Activated CD4-positive, CD25-positive, alpha-beta regulatory T cell treated with anti-CD3 and anti-CD28 coated beads, Interleukin-2, amount 50 U/mL, for 72 hours (primary cell): ENCODE data around the gene CLSTN2.

Experiments
- DNase-seq: peaks from one replicate; pipeline ENCODE4 v3.0.0; 2021

CLSTN2 gene

DNA sequence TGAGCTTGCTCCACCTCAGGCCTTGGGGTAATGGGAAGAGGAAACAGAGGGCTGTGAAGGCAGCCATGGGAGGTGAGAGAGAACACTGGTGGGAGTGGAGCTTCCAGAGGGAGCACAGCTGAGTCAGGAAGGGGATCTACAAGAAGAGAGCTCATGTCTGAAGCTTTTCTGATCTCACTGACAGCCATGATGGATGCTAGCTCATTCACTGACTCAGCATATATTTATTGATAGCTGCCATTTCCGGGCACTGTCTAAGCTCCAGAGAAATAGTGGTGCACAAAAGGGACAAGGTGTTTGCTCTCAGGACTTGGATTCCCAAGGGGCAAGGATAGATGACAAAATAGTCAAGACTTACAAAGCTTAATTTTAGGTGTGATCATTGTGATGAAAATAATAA lies 218.8 kb downstream of the CLSTN2 start:
- no peak for DNase-seq

DNA sequence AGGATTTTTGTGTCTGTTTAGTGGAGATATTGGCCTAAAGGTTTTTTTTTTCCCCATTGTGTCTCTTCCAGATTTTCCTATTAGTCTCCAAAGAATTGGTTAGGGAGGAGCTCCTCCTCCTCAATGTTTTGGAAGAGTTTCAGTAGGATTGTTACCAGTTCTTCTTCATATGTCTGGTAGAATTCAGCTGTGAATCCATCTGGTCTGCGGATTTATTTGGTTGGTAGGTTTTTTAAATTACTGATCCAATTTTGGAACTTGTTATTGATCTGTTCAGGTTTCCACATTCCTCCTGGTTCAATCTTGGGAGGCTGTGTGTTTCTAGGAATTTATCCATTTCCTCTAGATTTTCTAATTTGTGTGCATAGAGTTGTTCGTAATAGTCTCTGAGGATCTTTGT lies 222.2 kb downstream of the CLSTN2 start:
- DNase-seq: no peak

DNA sequence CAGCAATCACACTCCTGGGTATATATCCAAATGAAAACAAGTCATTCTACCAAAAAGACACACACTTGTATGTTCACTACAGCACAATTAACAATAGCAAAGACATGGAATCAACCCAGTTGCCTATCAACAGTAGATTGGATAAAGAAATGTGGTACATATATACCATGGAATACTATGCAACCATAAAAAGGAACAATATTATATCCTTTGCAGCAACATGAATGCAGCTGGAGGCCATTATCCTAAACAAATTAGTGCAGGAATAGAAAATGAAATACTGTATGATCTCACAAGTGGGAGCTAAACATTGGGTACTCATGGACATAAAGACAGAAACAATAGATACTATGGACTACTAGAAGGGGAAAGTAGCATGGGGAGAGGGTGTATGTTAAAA lies 224.7 kb downstream of the CLSTN2 start:
- no peak for DNase-seq

DNA sequence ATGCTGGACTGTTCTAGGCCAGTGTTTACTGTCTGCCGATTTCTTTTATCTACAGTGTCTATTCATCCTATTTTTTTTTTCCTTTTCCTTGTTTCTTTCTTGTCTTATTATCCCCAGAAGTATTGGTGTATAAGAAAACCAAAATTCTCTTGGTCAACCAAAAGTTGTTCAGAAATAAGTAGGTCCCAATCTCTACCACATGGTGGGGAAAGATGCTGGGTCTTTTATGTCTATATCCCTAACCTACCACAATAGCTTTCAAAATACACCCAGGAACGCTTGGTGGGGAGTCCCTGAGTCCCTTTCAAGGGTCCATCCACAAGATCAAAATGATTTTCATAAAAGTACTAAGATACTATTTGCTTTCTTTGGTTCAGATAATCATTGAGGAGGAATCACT lies 225.6 kb downstream of the CLSTN2 start:
- DNase-seq: no peak

DNA sequence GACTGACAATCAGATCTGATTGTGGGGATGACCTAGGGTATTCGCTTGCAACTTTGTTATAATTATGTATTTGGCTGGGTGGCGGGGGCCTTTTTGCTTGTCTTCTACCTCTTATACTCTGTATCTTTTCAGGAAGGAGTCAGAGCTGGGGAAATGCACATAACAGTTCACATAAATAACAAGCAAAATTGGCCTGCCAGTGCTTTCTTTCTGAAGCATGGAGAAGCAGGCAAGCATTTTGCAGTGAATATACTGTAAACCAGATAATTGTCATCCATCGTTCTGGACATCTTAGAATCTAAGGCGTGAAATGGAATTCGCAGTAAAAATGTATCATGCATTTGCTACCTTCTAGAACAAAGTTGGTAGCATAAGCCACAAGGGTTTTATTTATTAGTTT lies 227.6 kb downstream of the CLSTN2 start:
- DNase-seq: no peak

DNA sequence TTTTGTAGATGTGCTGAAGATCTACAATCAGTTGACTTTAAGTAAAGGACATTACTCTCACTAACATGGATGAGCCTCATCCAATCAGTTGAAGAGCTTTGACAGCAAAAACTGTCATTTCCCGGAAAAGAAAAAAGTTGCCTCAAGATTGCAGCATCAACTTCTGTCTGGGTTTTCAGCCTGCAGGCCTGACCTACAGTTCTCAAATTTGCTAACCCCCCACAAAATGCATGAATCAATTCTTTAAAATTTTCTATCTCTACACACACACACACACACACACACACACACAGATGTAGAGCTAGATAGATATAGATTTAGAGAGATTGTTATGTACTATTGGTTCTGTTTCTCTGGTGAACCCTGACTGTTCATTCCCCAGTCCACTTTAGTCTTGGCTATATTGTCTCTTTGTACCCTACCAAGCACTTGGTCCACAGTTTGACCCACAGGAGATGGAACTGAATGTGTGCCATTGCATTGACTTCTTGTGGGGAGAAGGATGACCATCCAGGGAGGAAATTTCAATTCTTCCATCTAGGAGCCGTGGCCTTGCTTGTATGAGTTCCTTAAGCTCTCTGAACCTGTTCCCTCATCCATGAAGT lies 228.3 kb downstream of the CLSTN2 start:
- no peak for DNase-seq

DNA sequence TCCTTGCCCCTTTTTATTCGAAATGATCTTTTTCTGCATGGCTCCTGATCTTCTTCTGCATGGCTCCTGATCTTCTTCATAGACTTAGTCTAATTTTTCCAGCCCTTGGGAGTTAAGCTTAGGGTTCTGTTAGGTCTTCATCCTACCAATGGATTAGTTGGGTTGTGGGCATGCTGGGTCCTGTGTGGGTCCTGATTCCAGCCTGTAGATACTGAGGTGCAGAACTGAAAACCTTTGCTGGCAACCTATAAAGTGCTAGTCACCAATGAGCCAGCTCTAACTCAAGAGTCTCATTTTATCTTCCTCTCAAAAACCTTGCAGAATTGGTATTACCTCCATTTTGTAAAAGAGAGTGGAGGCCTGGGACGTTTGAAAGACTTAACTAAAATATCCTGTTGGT lies 229.2 kb downstream of the CLSTN2 start:
- no peak for DNase-seq

DNA sequence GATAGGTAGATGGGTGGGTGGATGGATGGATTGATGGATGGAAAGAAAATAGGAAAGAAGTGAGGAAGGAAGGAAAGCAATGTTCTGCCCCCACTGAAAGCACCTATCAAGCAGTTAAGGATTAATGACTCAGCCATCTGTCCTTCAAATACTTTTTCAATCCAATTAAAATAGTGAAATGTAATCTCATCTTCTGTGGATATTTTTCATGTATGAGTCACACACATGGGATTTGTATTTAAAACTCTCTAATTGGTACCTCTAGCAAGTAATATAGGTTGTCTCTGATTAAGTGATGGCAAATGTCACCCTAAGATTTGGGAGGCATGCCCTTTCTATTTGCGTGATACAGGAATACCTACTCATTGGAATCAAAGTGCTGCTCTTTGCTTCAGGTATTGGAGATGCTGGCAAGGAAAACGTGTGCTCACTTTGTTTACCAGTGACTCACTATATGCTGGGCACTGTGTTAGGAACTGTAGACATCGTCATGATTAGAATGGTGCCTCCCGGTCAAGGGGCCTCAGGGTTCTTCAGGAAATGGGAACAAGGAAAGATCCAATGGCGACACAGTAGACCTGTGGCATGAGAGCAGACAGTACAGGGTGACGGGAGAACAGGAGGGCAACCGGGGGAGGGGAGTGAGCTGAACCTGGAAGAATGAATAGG lies 230.1 kb downstream of the CLSTN2 start:
- DNase-seq: no peak

DNA sequence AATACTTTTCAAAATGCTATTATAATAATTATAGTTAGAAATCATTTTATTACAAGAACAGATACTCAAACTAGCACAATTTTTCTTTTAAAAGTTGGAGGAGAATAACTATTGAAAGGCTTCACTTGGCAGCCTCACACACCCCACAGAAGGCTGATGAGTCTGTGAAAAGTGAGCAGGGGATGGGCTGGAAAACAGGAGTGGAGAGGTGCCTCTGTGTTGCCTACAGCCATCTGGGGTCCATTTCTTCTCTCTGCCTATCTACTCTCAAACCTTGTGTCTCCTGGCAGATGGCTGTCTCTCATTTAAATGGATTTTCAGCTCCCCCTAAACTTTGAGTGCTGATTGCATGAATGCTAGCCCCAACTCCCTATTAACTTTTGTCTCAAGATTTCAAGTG lies 230.8 kb downstream of the CLSTN2 start:
- no peak for DNase-seq

DNA sequence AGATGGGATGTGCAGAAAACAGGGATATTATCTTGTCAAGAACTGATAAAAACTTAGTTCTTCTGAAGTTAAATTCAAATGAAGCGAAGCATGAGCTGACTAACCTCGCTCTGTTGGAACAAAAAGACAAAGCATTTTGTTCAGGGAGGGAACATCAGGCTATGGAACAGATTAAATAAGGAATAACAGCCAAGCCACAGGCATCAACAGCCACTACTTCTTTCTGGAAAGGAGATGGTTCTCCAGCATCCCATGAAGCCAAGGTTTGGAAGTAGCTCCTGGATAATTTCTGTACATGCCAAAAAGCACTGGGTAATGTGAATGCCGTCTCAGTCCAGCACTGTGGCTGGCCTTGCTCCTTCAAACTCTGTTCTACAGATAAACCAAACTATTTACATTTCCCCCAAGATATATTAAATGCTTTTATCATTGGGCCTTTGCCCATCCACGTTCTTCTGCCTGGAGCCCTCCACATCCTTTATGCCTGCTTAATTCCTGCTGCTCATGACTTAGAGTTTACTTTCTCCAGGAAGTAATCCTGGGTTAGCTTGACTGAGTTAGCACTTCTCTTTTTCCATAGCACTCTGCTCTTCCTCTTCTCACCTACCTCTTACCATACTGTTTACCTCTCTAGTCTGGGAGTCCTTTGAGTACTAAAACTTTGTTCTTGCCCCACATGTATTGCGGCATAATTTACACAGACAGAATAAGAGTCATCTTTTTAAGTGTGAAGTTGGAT lies 232.0 kb downstream of the CLSTN2 start:
- no peak for DNase-seq

DNA sequence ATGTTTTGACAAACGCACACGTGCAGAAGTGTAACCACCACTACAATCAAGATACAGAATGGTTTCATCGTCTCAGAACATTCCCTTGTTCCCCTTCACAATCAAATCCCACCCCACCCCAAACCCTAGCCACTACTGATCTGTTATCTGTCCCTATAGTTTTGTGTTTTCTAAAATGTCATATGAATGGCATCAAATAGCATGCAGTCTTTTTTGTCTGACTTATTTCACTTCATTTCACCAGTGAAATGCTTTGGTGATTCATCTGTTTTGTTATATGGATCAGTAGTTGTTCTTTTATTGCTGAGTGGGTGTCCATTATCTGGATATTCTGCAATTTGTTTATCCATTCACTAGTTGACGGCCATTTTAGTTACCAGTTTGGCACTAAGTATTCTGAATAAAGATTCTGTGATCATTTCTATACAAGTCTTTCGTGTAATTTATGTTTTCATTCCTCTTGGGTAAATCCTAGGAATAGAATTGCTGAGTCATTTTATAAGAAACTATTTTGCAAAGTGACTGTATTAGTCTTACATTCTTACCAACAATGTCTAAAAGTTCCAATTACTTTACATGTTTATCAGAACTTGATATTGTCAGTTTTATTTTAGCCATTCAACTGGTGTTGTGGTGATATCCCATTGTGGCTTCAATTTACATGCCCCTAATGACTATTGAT lies 232.8 kb downstream of the CLSTN2 start:
- DNase-seq: no peak

DNA sequence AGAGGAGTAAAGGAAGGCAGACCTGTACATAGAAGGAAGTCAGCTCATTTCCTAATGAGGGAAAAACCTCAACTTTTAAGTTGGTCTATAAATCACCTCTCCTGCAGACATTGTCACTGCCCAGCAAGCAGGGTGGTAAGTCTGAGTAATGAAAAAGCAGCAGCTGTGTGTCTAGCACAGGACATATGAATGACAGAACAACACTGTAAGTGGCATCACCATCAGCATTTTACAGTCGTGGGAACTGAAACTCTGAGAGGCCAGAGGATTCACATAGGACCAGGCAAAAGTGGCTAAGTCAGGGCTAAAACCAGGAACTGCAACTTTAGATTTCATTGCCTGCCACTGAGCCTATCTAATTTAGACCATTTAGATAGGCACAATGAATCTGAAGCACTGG lies 235.6 kb downstream of the CLSTN2 start:
- no peak for DNase-seq

DNA sequence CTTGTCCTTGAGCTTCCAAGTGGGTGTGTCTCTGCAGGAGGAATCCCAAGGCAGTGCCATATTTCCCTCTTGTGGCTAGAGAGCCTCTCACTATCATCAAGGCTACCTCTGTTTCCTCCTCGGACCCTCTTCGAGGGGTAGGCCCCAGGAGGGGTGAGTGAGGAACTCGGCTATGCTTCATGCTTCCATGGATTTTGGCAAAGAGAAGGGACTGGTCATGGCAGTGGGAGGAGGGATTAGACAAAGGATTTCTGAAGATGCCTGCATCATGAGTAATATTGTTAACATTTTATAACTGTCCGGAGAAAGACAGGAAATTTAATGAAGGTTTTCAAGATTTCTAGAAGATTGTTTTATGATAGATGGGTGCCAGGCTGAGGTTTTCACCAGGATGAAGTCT lies 241.5 kb downstream of the CLSTN2 start:
- no peak for DNase-seq

DNA sequence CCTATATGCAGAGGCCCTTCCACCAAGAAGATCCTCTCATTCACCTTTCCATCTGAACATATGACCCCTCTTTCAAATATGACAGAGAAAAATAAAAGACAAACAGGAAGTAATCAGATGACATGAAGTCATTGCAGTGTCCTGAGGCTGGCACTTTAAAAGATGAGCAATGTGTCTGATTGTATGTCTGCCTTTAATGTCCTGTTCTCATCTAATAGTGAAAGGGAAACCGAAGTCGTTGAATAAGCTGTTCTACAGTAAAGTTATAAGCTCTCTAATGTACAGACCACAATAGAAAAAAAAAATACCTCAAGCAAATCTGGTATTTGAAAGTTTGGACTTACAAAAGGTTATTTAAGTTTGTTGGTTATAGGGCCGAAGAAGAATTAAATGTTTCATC lies 243.0 kb downstream of the CLSTN2 start:
- no peak for DNase-seq

DNA sequence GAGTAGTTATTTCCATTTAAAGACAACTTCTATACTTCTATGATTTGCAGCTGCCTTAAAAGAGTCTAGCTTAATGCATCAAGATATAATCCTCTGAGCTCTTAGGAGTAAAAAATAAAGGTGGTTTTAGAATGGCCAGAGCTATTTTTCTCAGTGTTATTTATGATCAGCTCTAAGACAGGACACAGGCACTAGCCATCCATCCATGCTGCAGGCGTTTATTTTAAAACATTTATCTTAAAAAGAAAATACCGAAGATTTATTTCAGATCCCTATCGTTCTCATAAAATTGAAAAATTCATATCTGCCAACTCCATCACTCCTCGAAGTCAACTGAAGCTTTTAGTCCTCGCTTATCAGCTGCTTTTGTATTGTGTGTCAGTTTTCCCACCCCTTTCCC lies 243.5 kb downstream of the CLSTN2 start:
- DNase-seq: no peak

DNA sequence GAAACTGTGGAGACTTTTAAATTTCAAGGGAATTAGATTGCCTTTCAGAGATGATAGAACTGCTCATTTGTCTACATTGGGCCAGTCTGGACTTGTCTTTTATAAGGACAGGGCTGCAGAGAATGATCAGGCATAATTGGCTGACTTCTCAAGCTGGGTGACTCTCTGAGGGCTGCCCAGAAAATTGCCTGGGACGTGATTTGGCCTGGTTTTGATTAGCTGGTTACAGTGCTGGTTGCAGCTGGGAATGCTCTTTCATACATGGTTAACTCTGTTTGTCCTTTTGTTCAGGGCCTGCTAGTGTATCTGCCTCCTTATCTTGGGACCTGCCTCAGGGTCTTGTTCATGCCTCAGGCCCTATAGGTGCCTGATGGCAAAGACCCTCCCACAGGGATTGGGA lies 245.6 kb downstream of the CLSTN2 start:
- DNase-seq: no peak

DNA sequence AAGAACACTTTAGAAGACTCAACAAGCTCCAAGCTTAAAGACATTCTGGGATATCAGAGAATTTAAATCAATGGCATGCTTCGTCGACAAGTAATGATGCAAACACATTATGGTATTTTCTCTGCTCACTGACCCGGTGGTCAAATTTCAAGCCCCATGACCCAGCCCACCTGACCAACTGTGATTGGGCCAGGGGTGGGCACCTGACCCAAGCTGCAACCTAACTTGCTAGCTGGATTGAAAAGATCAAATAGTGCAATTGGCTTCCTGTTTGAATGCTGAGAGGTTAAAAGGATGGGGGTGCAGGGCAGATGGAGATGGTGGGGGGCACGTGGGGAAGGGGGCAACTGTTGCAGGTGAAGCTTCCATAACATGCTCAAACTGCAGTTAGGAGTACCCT lies 250.4 kb downstream of the CLSTN2 start:
- no peak for DNase-seq

DNA sequence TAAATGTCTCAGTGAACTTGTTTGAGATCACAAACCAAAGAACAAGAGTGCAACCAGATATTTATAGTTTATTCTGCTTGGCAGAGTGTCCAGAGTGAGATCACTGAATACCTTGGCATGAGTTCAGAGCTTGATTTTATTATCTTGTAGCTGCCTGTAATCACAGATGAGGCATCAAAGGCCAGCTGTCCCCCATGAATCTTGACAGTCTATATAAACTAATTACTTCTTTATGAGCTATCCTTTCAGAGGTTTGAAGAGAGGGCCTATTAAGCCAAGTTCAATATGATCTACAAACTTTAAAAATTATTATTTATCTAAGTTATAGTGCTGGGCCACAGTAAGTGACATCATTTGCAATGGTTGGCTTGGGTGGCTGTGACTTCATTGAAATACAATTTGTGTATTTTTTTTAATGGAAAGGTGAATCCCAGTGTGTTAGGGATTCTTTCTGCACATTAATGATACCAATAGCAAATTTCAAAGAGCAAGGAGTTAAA lies 251.5 kb downstream of the CLSTN2 start:
- no peak for DNase-seq

DNA sequence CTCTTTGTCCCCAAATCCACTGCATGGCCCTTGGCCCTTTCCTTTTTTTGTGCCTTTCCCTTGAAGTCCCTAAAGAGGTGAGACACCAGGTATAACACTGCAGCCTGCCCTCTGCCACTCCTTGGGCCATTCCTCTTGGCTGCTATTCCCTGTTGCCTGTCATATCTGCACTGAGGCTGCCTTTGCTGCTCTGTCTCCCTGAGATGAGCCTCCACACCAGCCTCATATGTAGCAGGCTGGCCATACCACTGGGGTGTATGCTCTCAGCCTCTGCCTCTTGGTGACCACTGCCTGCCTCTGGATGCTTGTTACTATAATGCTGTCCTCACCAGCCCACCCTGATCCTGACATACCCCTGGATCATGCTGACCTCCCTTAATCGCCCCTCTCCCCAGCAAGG lies 252.0 kb downstream of the CLSTN2 start:
- DNase-seq: no peak

DNA sequence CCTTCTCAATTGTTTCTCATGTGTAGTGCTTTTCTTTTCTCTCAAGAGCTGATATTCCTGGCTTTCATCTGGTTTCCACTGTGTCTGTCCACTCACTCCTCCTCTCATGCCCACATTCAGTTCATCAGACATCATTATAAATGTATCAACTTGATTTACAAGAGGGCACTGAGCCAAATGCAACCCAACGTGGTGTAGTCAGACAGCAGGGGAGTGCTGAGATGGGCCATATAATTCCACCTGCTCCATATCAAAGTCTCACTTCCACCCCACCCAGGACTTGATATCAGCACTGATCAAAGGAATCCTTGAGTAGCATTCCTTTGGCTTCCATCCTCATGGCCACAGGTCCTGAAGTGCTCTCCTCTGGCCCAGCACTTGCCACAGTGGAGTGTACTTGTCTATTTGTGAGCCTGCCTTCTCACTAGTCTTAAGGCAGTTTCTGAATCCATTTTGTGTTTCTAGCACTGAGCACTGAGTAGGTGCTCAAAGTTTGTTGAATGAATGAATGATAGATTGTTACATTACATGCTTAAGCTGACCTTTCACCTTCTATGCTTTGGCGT lies 252.8 kb downstream of the CLSTN2 start:
- DNase-seq: no peak

DNA sequence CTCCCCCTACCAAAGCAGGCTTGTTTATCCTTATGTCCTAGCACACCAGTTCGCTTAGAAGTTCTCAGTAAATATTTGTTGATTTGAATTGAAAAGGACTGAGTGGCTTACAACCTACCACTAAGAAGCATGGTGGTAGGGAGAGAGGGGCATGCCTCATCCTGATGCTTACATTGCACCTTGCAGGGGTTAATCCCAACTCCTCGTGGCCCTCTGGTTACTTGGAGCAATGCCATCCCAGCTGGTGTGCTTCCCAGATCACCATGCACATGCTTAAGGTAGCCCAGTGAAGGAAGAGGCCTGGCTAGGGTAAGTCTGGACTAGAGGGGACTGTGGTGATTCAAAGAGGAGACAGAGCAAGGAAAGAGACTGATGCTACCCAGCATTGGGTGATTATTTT lies 253.3 kb downstream of the CLSTN2 start:
- DNase-seq: no peak

DNA sequence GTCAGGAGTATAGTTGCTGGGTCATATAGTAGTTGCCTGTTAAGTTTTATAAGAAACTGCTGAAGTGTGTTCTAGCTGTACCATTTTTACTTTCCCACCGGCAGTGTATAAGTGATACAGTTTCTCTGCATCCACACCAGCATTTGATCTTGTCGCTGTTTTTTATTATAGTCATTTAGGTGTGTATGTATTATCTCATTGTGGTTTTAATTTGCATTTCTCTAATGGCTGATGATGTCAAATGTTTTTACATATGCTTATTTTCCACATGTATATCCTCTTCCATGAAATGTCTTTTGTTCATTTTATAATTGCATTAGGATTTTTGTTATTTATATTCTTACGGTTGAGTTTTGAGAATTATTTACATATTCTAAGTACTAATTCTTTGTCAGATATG lies 254.3 kb downstream of the CLSTN2 start:
- DNase-seq: no peak

DNA sequence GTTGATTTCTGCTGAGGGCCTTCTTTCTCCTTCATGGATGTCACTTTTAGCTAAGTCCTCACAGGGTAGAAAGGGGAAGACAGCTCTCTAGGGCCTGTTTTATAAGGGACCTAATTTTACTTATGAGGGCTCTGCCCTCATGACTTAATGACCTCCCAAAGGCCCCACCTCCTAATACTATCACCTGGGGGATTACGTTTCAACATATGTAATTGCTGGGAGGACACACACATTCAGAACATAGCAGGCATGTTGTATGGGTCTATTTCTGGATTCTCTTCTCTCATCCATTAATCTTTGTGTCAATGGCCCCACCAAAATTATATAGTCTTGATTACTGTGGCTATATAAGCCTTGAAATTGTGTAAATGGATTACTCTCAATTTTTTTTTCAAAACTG lies 255.0 kb downstream of the CLSTN2 start:
- no peak for DNase-seq
